SK-N-SH (cell line): Measurements from ENCODE around the gene CHKB. TPM values are rescaled to one million over a fixed set of nuclear protein-coding genes. Genes with fewer than 3 reads are reported as not detected.

Source experiments
- CTCF ChIA-PET: fragments of 300-600, 350-600 bp; formaldehyde crosslinking; extraction: SDS; loops from one replicate; lab custom pipeline; 2021; lab: Yijun Ruan, JAX
- POLR2A ChIA-PET: fragments of 350-600 bp; sonication (Branson Sonifier 250); formaldehyde crosslinking; extraction: SDS; loops from one replicate; lab custom pipeline; 2020; ENCODE audit warnings: antibody characterized with exemption, inconsistent platforms; lab: Yijun Ruan, JAX
- DNase-seq: peaks from one replicate; pipeline ENCODE4 v3.0.0; 2012
- H2AFZ ChIP-seq: fragments of 200-600 bp; sonication (generic); 2 replicates; pipeline ENCODE4 v1.8.1; 2016; ENCODE audit warnings: antibody characterized with exemption, mild to moderate bottlenecking, low read depth
- H3F3A ChIP-seq: fragments of 200-600 bp; sonication (generic); replicated peaks from 2 replicates; pipeline ENCODE3; 2016; ENCODE audit warnings: antibody characterized with exemption, mild to moderate bottlenecking; ENCODE audit not compliant: insufficient read depth
- H3K27ac ChIP-seq, 2 experiments: fragments of 200-500 bp in 1 of 2; fragments of 200-600 bp in 1 of 2; sonication (Bioruptor generic) in 1 of 2; sonication (generic), shearing (Covaris generic) in 1 of 2; 2 replicates each; pipeline versions ENCODE4 v1.5.1 to v1.6.1; 2014 to 2016; ENCODE audit warnings: low read depth in 2 of 2, inconsistent platforms in 1 of 2, low read length in 1 of 2, mild to moderate bottlenecking in 1 of 2, mixed read lengths in 1 of 2
- H3K27me3 ChIP-seq: fragments of 200-600 bp; sonication (generic), shearing (Covaris generic); 2 replicates; pipeline ENCODE4 v1.6.1; 2016; ENCODE audit warnings: mixed run types; ENCODE audit not compliant: insufficient read depth
- H3K36me3 ChIP-seq, 2 experiments: fragments of 200-500 bp in 1 of 2; fragments of 200-600 bp in 1 of 2; sonication (Bioruptor generic) in 1 of 2; sonication (generic) in 1 of 2; replicated peaks in 1 of 2; 2 replicates each; pipeline versions ENCODE3 to v1.5.1; 2014 to 2016; ENCODE audit warnings: low read length in 1 of 2, mild to moderate bottlenecking in 1 of 2; ENCODE audit not compliant: insufficient read depth in 2 of 2, control insufficient read depth in 1 of 2
- H3K4me1 ChIP-seq, 2 experiments: fragments of 200-500 bp in 1 of 2; fragments of 200-600 bp in 1 of 2; sonication (Bioruptor generic) in 1 of 2; sonication (generic), shearing (Covaris generic) in 1 of 2; 2 replicates each; pipeline versions ENCODE4 v1.5.1 to v1.6.1; 2014 to 2016; ENCODE audit warnings: low read depth in 1 of 2, low read length in 1 of 2, mixed run types in 1 of 2; ENCODE audit not compliant: insufficient read depth in 2 of 2, control insufficient read depth in 1 of 2
- H3K4me2 ChIP-seq: fragments of 200-600 bp; sonication (generic), shearing (Covaris generic); 2 replicates; pipeline ENCODE4 v1.6.1; 2017; ENCODE audit warnings: mixed run types
- H3K4me3 ChIP-seq, 2 experiments: fragments of 200-500 bp in 1 of 2; fragments of 200-600 bp in 1 of 2; sonication (Bioruptor generic) in 1 of 2; sonication (generic), shearing (Covaris generic) in 1 of 2; 2 replicates each; pipeline versions ENCODE4 v1.5.1 to v1.8.1; 2014 to 2016; ENCODE audit warnings: low read depth in 2 of 2, inconsistent platforms in 1 of 2, low read length in 1 of 2, mild to moderate bottlenecking in 1 of 2, mixed read lengths in 1 of 2, moderate library complexity in 1 of 2
- H3K79me2 ChIP-seq: fragments of 200-600 bp; sonication (generic); 2 replicates; pipeline ENCODE4 v1.8.1; 2017; ENCODE audit warnings: mild to moderate bottlenecking; ENCODE audit not compliant: insufficient read depth
- H3K9ac ChIP-seq: fragments of 200-600 bp; sonication (generic); 2 replicates; pipeline ENCODE4 v1.6.1; 2017; ENCODE audit warnings: mixed run types
- H3K9me2 ChIP-seq: fragments of 200-600 bp; sonication (generic); 2 replicates; pipeline ENCODE4 v1.6.1; 2017; ENCODE audit warnings: mixed run types
- H3K9me3 ChIP-seq: fragments of 200-600 bp; sonication (generic); 2 replicates; pipeline ENCODE4 v1.6.1; 2017; ENCODE audit warnings: mixed run types, mild to moderate bottlenecking, moderate library complexity
- H4K20me1 ChIP-seq: fragments of 200-600 bp; sonication (generic); 2 replicates; pipeline ENCODE4 v1.6.1; 2017; ENCODE audit warnings: mild to moderate bottlenecking, mixed run types; ENCODE audit not compliant: insufficient read depth
- EP300 ChIP-seq, 2 experiments: IDR thresholded peaks; 2 replicates each; pipeline versions ENCODE4 v1.4.0 to v1.6.1; 2012; ENCODE audit warnings: borderline replicate concordance in 1 of 2, low read depth in 1 of 2, low read length in 1 of 2
- FOSL2 ChIP-seq: IDR thresholded peaks from 2 replicates; pipeline ENCODE4 v1.4.0; 2012; ENCODE audit warnings: low read depth, mild to moderate bottlenecking, moderate library complexity, borderline replicate concordance
- FOXJ3 ChIP-seq: sonication (generic); formaldehyde crosslinking; IDR thresholded peaks from 2 replicates; pipeline ENCODE4 v1.5.1; 2020; ENCODE audit warnings: mild to moderate bottlenecking, missing genetic modification reagents
- FOXM1 ChIP-seq: IDR thresholded peaks from 2 replicates; pipeline ENCODE4 v1.4.0; 2012; ENCODE audit warnings: low read depth, mild to moderate bottlenecking
- GABPA ChIP-seq: IDR thresholded peaks from 2 replicates; pipeline ENCODE4 v1.4.0; 2012; ENCODE audit warnings: low read depth, mild to moderate bottlenecking
- IRF3 ChIP-seq: fragments of 150-350 bp; IDR thresholded peaks from 2 replicates; pipeline ENCODE4 v1.6.1; 2016; ENCODE audit warnings: mild to moderate bottlenecking, low read depth, low read length
- MEF2A ChIP-seq: IDR thresholded peaks from 2 replicates; pipeline ENCODE4 v1.4.0; 2012; ENCODE audit warnings: low read depth, borderline replicate concordance
- NRF1 ChIP-seq: IDR thresholded peaks from 2 replicates; pipeline ENCODE4 v1.6.1; 2012; ENCODE audit warnings: low read depth, mild to moderate bottlenecking, low read length
- PBX3 ChIP-seq: IDR thresholded peaks from 2 replicates; pipeline ENCODE4; 2012
- RAD21 ChIP-seq: IDR thresholded peaks from 2 replicates; pipeline ENCODE4 v1.6.1; 2012; ENCODE audit warnings: mild to moderate bottlenecking, low read length
- RCOR1 ChIP-seq: fragments of 150-350 bp; IDR thresholded peaks from 2 replicates; pipeline ENCODE4 v1.6.1; 2017; ENCODE audit warnings: antibody characterized with exemption, low read length
- REST ChIP-seq: IDR thresholded peaks from 2 replicates; pipeline ENCODE4 v1.6.1; 2012; ENCODE audit warnings: mild to moderate bottlenecking, low read depth, low read length, moderate library complexity
- RFX5 ChIP-seq: IDR thresholded peaks from 2 replicates; pipeline ENCODE4 v1.6.1; 2012; ENCODE audit warnings: mild to moderate bottlenecking, improper control_type of control experiment, low read length
- SIN3A ChIP-seq: IDR thresholded peaks from 2 replicates; pipeline ENCODE4 v1.6.1; 2012; ENCODE audit warnings: low read depth, mild to moderate bottlenecking, low read length, moderate library complexity, borderline replicate concordance
- USF1 ChIP-seq: IDR thresholded peaks from 2 replicates; pipeline ENCODE4 v1.4.0; 2012; ENCODE audit warnings: low read depth, borderline replicate concordance
- YY1 ChIP-seq: IDR thresholded peaks from 2 replicates; pipeline ENCODE4 v1.4.0; 2012; ENCODE audit warnings: low read depth, mild to moderate bottlenecking
- WGBS: methylation state at CpG from one replicate; pipeline ENCODE4 v1.1.6; 2017; ENCODE audit warnings: low lambda C conversion rate; 5-methylcytosine and 5-hydroxymethylcytosine counted together
- polyA plus RNA-seq, 3 experiments: library from polyadenylated mRNA; depleted of rRNA; stranded (reverse); fragments of >200 nt; gene quantifications; 2 replicates each; pipeline ENCODE4 v1.2.3, GENCODE V29; 2012
- TF ChIP-seq, protein P1 (sequence below): IDR thresholded peaks from 2 replicates; pipeline ENCODE4 v1.4.0; 2012; ENCODE audit warnings: low read depth
- TF ChIP-seq, protein P2 (sequence below): fragments of 200-600 bp; sonication (generic); IDR thresholded peaks from 2 replicates; pipeline ENCODE4 v1.6.1; 2017; ENCODE audit warnings: antibody characterized with exemption, mild to moderate bottlenecking, moderate library complexity

CHKB gene
- polyA plus RNA-seq, 1 of the 3 experiments (the other 2 are of a cell fraction), result 39.6 TPM

GRCh38 chr22:50610041-50610451 lies 27.4 kb upstream of the CHKB start:
- H3K4me2 ChIP-seq, result no peak overlapping the region
- no peaks in the 10 kb centered on the region for H3K36me3 ChIP-seq
- no peaks in the 10 kb centered on the region for H3K9me3 ChIP-seq
- CTCF ChIA-PET, result interaction anchor here (1.2 kb wide), 1 partner anchor 9 kb away, joined by 4 read pairs; no protein-coding TSS in a partner anchor
- POLR2A ChIA-PET, result no interaction called here
- no peak overlapping the region for H2AFZ ChIP-seq
- no peaks in the 10 kb centered on the region for H4K20me1 ChIP-seq
- H3K27ac ChIP-seq, result no peak overlapping the region
- H3K4me1 ChIP-seq, result no peaks in the 10 kb centered on the region; a peak in 1 of 4 replicates
- no peaks in the 10 kb centered on the region for H3F3A ChIP-seq
- H3K9me2 ChIP-seq, result no peaks in the 10 kb centered on the region
- no peak overlapping the region for H3K9ac ChIP-seq
- H3K79me2 ChIP-seq, result no peaks in the 10 kb centered on the region
- TF ChIP-seq, protein P1, sequence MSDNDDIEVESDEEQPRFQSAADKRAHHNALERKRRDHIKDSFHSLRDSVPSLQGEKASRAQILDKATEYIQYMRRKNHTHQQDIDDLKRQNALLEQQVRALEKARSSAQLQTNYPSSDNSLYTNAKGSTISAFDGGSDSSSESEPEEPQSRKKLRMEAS, result no peak
- TF ChIP-seq RCOR1 (no peak), GABPA (no peak), SIN3A (no peak), FOSL2 (no peak), YY1 (no peak), FOXM1 (no peak), FOXJ3 (no peak), PBX3 (no peak)
- no peak for DNase-seq
- 93% methylated on average over 11 of the region's 11 CpGs for WGBS
- H3K27me3 ChIP-seq, result no peaks in the 10 kb centered on the region
- no peak overlapping the region for H3K4me3 ChIP-seq

DNA sequence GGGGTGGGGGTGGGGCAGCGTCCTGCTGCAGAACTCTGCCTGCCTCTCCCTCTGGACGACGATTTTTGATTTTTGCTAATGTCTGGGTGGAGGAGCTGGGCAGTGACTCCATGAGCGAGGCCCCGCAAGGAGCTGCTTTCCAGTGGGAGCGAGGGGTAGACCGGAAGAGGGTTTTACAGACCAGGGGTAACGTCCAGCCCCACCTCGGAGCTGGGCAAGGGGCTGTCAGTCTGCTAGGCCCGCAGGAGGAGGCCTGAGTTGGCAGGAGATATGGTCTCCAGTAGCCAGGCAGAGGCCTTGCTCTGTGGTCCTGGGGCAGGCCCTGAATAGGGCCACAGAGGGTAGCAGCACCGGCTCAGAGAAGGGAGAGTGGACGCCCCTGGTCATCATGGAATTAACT lies 26.9 kb upstream of the CHKB start:
- H3K9me3 ChIP-seq, result no peaks in the 10 kb centered on the region
- 74% methylated on average over 8 of the region's 12 CpGs for WGBS
- TF ChIP-seq, protein P1, result no peak
- TF ChIP-seq RFX5 (no peak), REST (no peak), RAD21 (no peak), EP300 (IDR thresholded peaks at IDR 0.05; ENCODE audit: borderline replicate concordance in 1 of 2, low read depth in 1 of 2, low read length in 1 of 2) (no peak), USF1 (no peak), RCOR1 (no peak), FOXM1 (no peak), IRF3 (no peak), MEF2A (no peak), NRF1 (no peak)
- TF ChIP-seq, protein P2, sequence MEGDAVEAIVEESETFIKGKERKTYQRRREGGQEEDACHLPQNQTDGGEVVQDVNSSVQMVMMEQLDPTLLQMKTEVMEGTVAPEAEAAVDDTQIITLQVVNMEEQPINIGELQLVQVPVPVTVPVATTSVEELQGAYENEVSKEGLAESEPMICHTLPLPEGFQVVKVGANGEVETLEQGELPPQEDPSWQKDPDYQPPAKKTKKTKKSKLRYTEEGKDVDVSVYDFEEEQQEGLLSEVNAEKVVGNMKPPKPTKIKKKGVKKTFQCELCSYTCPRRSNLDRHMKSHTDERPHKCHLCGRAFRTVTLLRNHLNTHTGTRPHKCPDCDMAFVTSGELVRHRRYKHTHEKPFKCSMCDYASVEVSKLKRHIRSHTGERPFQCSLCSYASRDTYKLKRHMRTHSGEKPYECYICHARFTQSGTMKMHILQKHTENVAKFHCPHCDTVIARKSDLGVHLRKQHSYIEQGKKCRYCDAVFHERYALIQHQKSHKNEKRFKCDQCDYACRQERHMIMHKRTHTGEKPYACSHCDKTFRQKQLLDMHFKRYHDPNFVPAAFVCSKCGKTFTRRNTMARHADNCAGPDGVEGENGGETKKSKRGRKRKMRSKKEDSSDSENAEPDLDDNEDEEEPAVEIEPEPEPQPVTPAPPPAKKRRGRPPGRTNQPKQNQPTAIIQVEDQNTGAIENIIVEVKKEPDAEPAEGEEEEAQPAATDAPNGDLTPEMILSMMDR, result no peak

More for the DNA sequence above, 26.9 kb upstream of the CHKB start:
- Histone ChIP-seq H3K9ac (no peak overlapping the region), H3K27me3 (no peaks in the 10 kb centered on the region), H2AFZ (no peak overlapping the region), H3K4me2 (no peak overlapping the region), H3K4me3 (no peak overlapping the region), H3K27ac (no peak overlapping the region), H3F3A (no peaks in the 10 kb centered on the region), H3K36me3 (no peaks in the 10 kb centered on the region), H3K4me1 (no peaks in the 10 kb centered on the region; a peak in 1 of 4 replicates), H3K9me2 (no peaks in the 10 kb centered on the region), H4K20me1 (no peaks in the 10 kb centered on the region), H3K79me2 (no peaks in the 10 kb centered on the region)
- POLR2A ChIA-PET, result no interaction called here
- DNase-seq, result no peak
- CTCF ChIA-PET, result interaction anchor here (1.2 kb wide), 1 partner anchor 10 kb away, joined by 4 read pairs; no protein-coding TSS in a partner anchor
